GM12891 (cell line): ENCODE measurements around the gene JADE2. TPM values are rescaled to one million over a fixed set of nuclear protein-coding genes. Genes with fewer than 3 reads are reported as not detected.

Experiments
- DNase-seq: peaks from one replicate; pipeline ENCODE4 v3.0.0; 2011; ENCODE audit warnings: low spot score; ENCODE audit not compliant: insufficient read length
- FAIRE-seq: peaks from 2 replicates; lab custom pipeline; 2011; peaks lifted over from hg19 to GRCh38; lab: Jason Lieb, UNC
- PAX5 ChIP-seq: IDR thresholded peaks from 2 replicates; pipeline ENCODE4 v1.6.1; 2011; ENCODE audit warnings: low read length, moderate library complexity, mild to moderate bottlenecking; ENCODE audit not compliant: insufficient read depth, severe bottlenecking
- POLR2A ChIP-seq: IDR thresholded peaks from 2 replicates; pipeline ENCODE4 v1.6.1; 2011; ENCODE audit warnings: low read depth, low read length, control low read depth
- POLR2AphosphoS5 ChIP-seq: IDR thresholded peaks from 2 replicates; pipeline ENCODE4 v1.6.1; 2011; ENCODE audit warnings: low read depth, low read length, control low read depth
- POU2F2 ChIP-seq: IDR thresholded peaks from 2 replicates; pipeline ENCODE4 v1.6.1; 2011; ENCODE audit warnings: low read depth, mild to moderate bottlenecking, control low read depth, low read length, moderate library complexity
- SPI1 ChIP-seq: IDR thresholded peaks from 2 replicates; pipeline ENCODE4 v1.6.1; 2011; ENCODE audit warnings: low read depth, low read length, control low read depth
- TAF1 ChIP-seq: IDR thresholded peaks from 2 replicates; pipeline ENCODE4 v1.6.1; 2011; ENCODE audit warnings: low read depth, low read length, control low read depth
- polyA plus RNA-seq: library from polyadenylated mRNA; unstranded; fragments of >200 nt; gene quantifications from one replicate; pipeline ENCODE4 v1.2.1, GENCODE V29; 2012; ENCODE audit warnings: low read depth, missing spikeins, inconsistent platforms; ENCODE audit not compliant: missing spikeins

Gene JADE2
- 19.6 TPM for polyA plus RNA-seq

DNA sequence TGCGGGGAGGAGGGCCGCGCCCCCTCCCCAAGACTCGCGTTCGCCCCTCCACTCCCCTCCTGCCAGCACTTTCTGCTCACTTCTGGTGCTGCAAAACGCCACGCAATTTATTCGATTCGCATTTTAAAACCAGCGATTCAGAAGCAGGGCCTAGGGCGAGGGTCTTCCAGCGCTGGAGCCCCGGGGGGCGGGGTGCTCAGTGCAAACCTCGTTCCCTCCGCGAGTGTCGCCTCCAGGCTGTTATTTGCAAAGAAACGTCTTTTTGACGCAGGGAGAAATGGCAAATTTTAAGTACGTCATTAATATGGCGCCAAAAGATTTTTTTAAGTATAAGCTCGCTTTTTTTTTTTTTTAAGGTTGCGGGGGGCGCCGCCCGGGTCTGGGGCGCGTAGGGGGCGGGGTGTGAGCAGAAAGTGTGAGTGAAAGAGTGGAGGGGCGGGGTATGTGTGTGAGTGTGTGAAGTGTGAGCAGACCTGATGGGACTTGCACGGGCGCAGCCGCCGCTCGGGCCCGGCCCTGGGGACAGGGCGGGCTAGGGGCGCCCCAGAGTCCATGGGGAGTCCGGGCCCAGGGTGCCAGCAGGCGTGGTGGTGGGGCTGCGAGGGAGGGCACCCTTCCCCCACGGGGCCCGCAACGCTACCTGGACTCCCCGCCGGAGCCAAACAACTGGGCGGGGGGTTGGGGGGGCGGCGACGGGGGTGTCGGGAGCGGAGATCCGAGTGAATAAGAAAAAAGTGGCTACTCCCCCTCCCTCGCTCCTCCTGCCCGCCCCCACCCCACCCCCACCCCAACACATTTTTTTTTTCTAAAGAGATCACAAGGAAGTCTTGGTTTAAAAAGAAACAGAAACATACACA is at the start of gene JADE2:
JADE2 (plus strand) TSS at position 845 of the 857 bp plus-strand sequence. CDS start 10,188 bp downstream, outside the sequence.
- TF ChIP-seq SPI1 = no peak
- peak; percentile 14 for TF ChIP-seq POLR2A
- peak; percentile 78 for DNase-seq
- peak; percentile 50 for FAIRE-seq

DNA sequence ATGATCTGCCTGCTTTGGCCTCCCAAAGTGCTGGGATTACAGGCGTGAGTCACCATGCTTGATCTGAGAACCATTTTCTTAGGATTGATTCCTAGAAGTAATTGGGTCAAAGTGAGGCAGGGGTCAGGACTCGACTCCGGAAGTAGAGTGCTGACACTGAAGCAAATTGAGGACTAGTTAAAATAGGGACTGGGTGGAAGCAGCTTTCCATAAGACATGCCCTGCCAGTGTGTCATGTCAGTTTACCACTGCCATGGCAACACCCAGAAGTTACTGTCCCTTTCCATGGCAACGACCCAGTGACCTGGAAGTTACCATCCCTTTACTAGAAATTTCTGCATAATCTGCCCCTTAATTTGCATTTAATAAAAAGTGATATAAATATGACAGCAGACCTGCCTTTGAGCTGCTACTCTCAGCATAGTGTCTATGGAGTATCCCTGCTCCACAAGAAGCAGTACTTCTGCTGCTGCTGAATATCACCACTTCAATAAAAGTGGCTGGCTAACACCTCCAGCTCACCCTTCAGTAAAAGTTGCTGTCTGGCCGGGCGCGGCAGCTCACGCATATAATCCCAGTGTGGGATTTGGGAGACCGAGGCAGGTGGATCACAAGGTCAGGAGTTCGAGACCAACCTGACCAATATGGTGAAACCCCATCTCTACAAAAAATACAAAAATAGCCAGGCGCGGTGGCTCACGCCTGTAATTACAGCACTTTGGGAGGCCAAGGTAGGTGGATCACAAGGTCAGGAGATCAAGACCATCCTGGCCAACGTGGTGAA is 47.8 kb upstream of the JADE2 start:
- no peak for DNase-seq
- no peak for TF ChIP-seq POU2F2
- no peak for TF ChIP-seq SPI1
- no peak for TF ChIP-seq TAF1
- TF ChIP-seq POLR2AphosphoS5 = no peak
- TF ChIP-seq POLR2A = no peak
- no peak for TF ChIP-seq PAX5
- no peak for FAIRE-seq

DNA sequence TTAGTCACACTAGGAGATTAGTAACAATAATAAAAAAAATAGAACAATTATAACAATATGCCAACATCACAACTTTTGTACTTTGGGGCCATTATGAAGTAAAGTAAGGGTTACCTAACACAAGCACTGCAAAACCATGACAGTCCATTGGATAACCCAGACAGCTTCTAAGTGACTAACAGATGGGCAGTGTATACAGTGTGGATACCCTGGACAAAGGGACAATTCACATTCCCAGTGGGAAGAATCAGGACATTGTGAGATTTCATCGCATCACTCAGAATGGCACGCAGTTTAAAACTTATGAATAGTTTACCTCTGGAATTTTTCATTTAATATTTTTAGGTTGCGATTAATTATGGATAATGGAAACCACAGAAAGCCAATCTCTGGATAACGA is 45.6 kb upstream of the JADE2 start:
- FAIRE-seq = no peak
- no peak for TF ChIP-seq PAX5
- TF ChIP-seq TAF1 = no peak
- no peak for DNase-seq

DNA sequence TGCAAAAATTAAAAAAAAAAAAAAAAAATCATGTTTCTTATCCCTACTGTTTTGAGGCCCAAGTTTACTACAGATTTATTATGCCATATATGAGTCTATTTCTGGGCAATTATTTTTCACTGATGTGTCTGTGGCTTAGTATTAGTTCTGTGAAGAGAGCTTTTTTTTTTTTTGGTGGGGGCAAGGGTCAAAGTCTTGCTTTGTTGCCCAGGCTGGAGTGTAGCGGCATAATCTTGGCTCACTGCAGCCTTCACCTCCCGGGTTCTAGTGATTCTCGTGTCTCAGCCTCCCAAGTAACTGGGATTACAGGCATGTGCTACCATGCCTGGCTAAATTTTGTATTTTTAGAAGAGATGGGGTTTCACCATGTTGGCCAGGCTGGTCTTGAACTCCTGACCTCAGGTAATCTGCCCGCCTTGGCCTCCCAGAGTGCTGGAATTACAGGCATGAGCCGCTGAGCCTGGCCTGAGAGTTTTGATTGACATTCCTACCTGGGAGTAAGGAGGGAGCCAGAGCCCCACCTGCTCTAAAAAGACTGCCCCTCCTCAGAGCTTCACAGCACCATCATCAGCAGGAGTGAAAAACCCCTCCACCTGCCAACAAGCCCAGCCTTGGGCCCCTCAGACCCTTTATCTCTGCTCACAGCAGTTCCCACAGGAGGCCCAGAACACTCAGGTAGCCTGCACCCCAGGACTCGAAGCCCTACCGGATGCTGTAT is 36.1 kb upstream of the JADE2 start:
- TF ChIP-seq TAF1 (no peak), POLR2A (no peak)
- FAIRE-seq (no peak), DNase-seq (no peak)

DNA sequence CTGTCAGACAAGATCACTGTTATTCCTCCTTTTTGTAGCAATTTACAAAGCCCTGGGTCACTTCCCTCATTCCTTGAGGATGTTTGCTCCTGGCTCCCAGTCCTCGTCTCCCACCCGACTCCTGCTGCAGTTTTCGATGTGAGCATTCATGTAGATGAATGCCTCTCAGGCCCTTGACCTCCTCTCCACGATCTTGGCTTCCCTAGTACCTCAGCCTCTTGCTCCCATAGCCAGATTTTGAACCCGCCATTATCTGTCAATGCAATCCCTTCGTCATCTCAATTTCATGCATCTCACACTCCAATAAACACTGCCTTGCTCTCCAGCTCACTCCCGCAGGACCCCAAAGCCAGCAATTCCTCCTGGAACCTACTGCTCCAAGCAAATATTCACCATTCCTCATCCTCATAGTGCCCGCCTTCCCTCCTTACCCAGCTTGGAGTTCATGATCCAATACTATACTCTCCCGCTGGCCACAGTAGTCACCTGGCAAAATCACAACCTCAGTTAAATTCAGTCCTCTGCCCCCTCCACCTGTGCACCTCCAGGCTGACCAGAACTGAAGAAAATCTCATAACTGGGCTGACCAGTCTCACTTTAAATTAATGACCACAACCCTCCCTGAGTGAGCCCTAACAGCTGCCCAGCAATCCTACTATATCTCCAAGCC is 35.1 kb upstream of the JADE2 start:
- no peak for FAIRE-seq
- DNase-seq = no peak
- no peak for TF ChIP-seq POLR2A
- no peak for TF ChIP-seq TAF1
- no peak for TF ChIP-seq SPI1
- no peak for TF ChIP-seq POU2F2
- TF ChIP-seq PAX5 = no peak
- no peak for TF ChIP-seq POLR2AphosphoS5

DNA sequence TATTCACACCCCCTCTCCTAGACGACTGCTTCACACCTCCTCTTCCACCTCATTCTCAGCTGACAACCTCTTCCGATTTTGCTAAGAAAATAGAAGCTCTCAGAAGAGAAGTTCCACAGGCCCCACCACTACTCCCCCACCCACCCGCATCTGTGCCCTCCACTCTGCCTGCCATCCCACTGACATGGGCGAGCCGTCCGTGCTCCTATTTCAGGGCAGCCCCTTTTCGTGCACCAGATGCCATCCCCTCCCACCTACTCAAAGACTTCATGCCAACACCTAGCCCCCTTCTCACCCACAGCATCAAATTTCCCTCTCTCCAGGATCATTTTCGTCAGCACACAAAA is 34.6 kb upstream of the JADE2 start:
- TF ChIP-seq TAF1 = no peak
- TF ChIP-seq PAX5 = no peak
- no peak for TF ChIP-seq POLR2AphosphoS5
- no peak for TF ChIP-seq SPI1
- TF ChIP-seq POU2F2 = no peak
- TF ChIP-seq POLR2A = no peak
- FAIRE-seq (no peak), DNase-seq (no peak)

DNA sequence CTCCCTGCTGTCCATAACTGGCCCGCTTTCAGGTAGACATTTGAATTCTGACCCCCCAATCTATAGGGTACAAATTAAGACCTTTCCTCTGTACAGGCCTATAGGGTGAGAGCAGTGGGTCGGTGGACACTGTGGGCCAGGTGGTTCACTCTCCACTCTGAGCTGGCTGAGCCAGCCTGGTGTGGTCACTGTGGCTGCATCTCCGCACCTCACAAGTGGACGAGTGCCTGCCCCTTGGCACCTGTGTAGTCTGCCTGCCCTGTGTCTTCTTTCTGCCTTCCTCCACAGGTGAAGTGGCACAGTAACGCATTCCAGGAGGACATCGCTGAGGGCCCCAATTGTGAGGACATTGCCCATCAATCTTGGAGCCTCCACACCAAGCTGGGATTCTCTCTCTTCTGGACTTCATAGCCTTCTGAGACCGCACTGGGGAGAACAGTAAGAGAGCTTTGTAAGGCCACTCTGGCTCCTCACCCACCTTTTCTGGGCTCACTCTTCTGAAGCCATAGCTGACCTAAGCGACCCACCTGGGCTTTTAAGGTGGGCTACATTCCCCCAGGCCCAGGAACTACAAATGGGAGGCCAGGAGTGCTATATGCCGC is 33.5 kb upstream of the JADE2 start:
- no peak for TF ChIP-seq POU2F2
- TF ChIP-seq TAF1 = no peak
- no peak for TF ChIP-seq POLR2AphosphoS5
- no peak for TF ChIP-seq PAX5
- no peak for TF ChIP-seq SPI1
- no peak for TF ChIP-seq POLR2A
- DNase-seq (no peak), FAIRE-seq (no peak)

DNA sequence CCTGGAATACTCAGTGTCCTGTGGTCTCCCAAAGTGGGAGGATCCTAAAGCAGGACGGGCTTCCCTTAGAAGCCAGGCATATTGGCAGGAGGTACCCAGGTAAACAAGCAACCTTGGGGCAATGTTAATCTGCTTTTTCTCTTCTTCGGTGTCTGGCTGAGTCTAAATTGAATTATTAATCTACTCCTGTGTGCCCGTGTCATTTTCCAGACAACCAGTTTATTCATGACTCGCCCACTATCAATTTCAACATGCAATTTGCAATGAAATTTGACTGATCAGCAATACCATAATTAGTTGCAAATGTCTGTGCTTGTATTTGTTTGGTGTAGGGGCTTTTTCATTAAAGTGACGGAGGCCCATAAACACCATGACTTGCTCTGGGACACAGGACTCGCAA is 32.9 kb upstream of the JADE2 start:
- TF ChIP-seq TAF1 (no peak), POU2F2 (no peak), POLR2A (no peak), SPI1 (no peak), PAX5 (no peak), POLR2AphosphoS5 (no peak)
- FAIRE-seq (no peak), DNase-seq (no peak)

DNA sequence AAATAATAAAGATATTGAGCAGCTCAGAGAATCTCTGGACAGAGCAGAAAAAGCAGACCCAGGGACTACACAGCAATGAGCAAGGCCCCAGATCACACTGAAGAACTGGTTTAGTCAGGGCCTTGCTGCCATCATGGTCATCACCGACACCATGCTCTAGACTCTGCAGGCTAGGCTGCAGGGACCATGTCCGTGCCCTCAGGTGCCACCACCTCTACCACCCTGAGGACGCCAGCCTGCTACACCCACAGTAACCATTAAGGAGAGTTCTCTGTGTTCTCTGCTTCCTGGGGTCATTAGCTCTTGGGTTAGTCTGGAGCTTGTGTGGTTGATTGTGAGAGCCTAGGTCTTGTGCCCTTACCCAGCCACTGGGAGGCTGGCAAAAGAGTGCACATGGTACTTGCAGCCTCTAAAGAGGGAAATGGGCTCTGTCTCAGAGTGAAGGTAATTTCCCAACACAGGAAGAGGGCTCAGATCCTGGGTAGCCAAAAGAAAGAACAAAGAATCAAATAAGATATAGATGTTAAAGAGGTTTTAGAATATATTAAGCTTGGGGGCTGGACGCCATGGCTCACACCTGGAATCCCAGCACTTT is 31.9 kb upstream of the JADE2 start:
- FAIRE-seq = no peak

More for the DNA sequence above, 31.9 kb upstream of the JADE2 start:
- DNase-seq = no peak
- no peak for TF ChIP-seq POLR2AphosphoS5
- TF ChIP-seq TAF1 = no peak
- no peak for TF ChIP-seq SPI1
- no peak for TF ChIP-seq POU2F2
- no peak for TF ChIP-seq PAX5
- no peak for TF ChIP-seq POLR2A
